Measurements from ENCODE around the gene ZSWIM1. TPM values are rescaled to one million over a fixed set of nuclear protein-coding genes. Genes with fewer than 3 reads are reported as not detected.
"Not testable (repeated sequence)": the region's sequence is repeated elsewhere in the genome, so short reads cannot be mapped to it uniquely, and the experiment has no call there.

ZSWIM1 gene
- total RNA-seq, 1 donor from 2014 or later = 2.8 TPM

DNA sequence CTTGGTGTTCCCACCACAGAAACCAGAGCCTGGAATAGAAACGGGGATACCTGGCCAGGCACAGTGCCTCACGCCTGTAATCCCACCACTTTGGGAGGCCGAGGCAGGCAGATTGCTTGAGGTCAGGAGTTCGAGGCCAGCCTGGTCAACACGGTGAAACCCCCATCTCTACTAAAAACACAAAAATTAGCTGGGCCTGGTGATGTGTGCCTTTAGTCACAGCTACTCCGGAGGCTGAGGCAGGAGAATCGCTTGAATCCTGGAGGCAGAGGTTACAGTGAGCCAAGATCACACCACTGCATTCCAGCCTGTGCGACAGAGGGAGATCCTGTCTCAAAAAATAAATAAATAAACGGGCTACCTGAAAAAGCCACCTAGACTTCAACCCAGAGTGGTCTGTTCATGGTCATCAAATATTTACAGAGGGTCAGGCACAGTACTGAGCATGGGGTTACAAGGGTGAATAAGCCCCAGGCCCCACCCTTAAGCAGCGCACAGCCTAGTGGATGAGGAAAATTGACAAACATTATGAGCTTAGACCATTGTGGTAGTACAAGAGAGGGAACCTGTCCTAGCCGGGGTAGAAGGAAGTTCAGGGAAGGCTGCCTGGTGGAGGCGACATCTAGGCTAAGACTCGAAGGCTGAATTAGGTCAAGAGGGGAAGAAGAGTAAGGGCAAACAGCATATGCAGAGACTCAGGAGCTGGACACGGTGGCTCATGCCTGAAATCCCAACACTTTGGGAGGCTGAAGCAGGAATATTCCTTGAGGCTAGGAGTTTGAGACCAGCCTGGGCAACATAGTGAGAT lies 46.2 kb downstream of the ZSWIM1 start:
- DNase-seq (ENCODE audit: low read depth in 2 of 2) = no peak

- not testable (repeated sequence) for DNase-seq (ENCODE audit: low read depth in 2 of 2)
Measured at GRCh38 chr20:45931680-45932079, 50.7 kb downstream of the ZSWIM1 start.

GRCh38 chr20:45933266-45934045 lies 52.4 kb downstream of the ZSWIM1 start:
- peak; percentile 17 to 71 for DNase-seq (ENCODE audit: low read depth in 2 of 2)

DNA sequence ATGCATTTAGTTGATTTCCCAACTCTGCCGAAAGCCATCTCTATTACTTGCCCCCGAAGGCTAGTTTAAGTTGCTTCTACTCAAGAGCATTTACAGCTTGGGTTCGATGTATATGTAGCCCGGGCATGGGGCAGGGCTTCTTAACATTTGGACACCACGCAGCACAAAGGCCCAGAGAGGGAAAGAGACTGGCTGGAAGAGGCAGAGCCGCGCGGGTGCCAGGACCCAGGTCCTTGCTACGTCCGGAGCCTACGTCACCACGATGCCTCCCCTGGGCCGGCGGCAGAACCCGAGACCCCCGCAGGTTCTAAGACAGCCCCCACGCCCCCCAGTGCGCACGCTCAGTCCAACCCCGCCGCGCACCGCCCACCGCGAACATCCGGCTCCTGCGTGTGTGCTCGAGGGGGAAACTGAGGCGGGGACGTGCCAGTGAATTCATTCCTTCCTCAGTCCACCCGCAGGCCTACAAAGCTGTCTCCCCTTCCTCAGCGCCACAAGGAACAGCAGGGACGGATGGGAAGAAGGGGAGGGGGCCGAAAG lies 53.1 kb downstream of the ZSWIM1 start:
- DNase-seq (ENCODE audit: low read depth in 2 of 2) = peak; percentile 7 to 59

Other genes with a start within 250 kb of the ZSWIM1 start
- not detected in 2 replicates for gene WFDC9, start 249.9 kb upstream of the ZSWIM1 start, total RNA-seq
- not detected in 2 replicates for gene WFDC11, start 211.0 kb upstream of the ZSWIM1 start, total RNA-seq
- gene WFDC13, start 179.2 kb upstream of the ZSWIM1 start, total RNA-seq = not detected in 2 replicates
- gene WFDC10B, start 176.2 kb upstream of the ZSWIM1 start, total RNA-seq = not detected in 2 replicates
- gene SPINT4, start 158.9 kb upstream of the ZSWIM1 start, total RNA-seq = not detected in 2 replicates
- gene WFDC3, start 89.3 kb upstream of the ZSWIM1 start, total RNA-seq = not detected in 2 replicates
- 13.9 and 16.2 TPM in 2 replicates for gene DNTTIP1, start 89.3 kb upstream of the ZSWIM1 start, total RNA-seq
- gene UBE2C, start 68.6 kb upstream of the ZSWIM1 start, total RNA-seq = 9.6 and 17.1 TPM in 2 replicates
- gene TNNC2, start 53.9 kb upstream of the ZSWIM1 start, total RNA-seq = 0.13 TPM in 1 of 2 replicates, not detected in the other
- gene SNX21, start 47.4 kb upstream of the ZSWIM1 start, total RNA-seq = 11.7 and 13.4 TPM in 2 replicates
- 26.8 and 36.0 TPM in 2 replicates for gene ACOT8, start 23.8 kb upstream of the ZSWIM1 start, total RNA-seq
- gene ZSWIM3, start 23.6 kb upstream of the ZSWIM1 start, total RNA-seq = 6.2 and 9.7 TPM in 2 replicates
- gene SPATA25, start 6.4 kb downstream of the ZSWIM1 start, total RNA-seq = 0.51 and 1.0 TPM in 2 replicates
- gene NEURL2, start 10.0 kb downstream of the ZSWIM1 start, total RNA-seq = 2.3 and 4.0 TPM in 2 replicates
- 29.4 and 73.2 TPM in 2 replicates for gene CTSA, start 10.1 kb downstream of the ZSWIM1 start, total RNA-seq
- 2.8 and 3.5 TPM in 2 replicates for gene PLTP, start 30.9 kb downstream of the ZSWIM1 start, total RNA-seq
- 7.2 and 11.5 TPM in 2 replicates for gene PCIF1, start 53.5 kb downstream of the ZSWIM1 start, total RNA-seq
- gene ZNF335, start 91.0 kb downstream of the ZSWIM1 start, total RNA-seq = 6.0 and 9.0 TPM in 2 replicates
- gene MMP9, start 127.7 kb downstream of the ZSWIM1 start, total RNA-seq = 0.13 TPM in 1 of 2 replicates, not detected in the other
- gene SLC12A5, start 148.0 kb downstream of the ZSWIM1 start, total RNA-seq = 0.13 and 0.51 TPM in 2 replicates
- 9.0 and 10.4 TPM in 2 replicates for gene NCOA5, start 208.7 kb downstream of the ZSWIM1 start, total RNA-seq
- gene CD40, start 237.1 kb downstream of the ZSWIM1 start, total RNA-seq = 9.1 and 10.9 TPM in 2 replicates